CD4-positive, alpha-beta T cell (primary cell): Measurements from ENCODE around the gene ESF1. TPM values are rescaled to one million over a fixed set of nuclear protein-coding genes. Genes with fewer than 3 reads are reported as not detected.

ENCODE experiments used
- ATAC-seq: fragments of 200-7000 bp; cut with Tn5 transposase; one replicate; pipeline ENCODE4 v1.10.0; 2022; ENCODE audit warnings: mild to moderate bottlenecking; ENCODE audit not compliant: poor library complexity
- CTCF ChIA-PET: fragments of 350-600 bp; sonication (Branson Sonifier 250); formaldehyde crosslinking; loops from one replicate; lab custom pipeline; 2021; ENCODE audit warnings: antibody characterized with exemption, inconsistent platforms; lab: Charles Lee
- POLR2A ChIA-PET: fragments of 350-600 bp; sonication (Branson Sonifier 250); formaldehyde crosslinking; loops from one replicate; lab custom pipeline; 2021; ENCODE audit warnings: antibody characterized with exemption, inconsistent platforms; lab: Charles Lee
- DNase-seq, 14 experiments: peaks; one replicate each; pipeline ENCODE4 v3.0.0-alpha.2; 2013 to 2020; ENCODE audit warnings: mixed read lengths in 2 of 14
- H3K27ac ChIP-seq, 2 donors: one replicate each; pipeline versions ENCODE4 v1.5.1 to v1.7.0; 2013; ENCODE audit warnings: low read length in 2 of 2, low read depth in 1 of 2, mild to moderate bottlenecking in 1 of 2
- H3K27me3 ChIP-seq, 2 experiments: 1 replicate in 1 of 2; 2 replicates in 1 of 2; pipeline versions ENCODE4 v1.6.1 to v1.7.0; 2013; ENCODE audit warnings: low read length in 2 of 2, control low read depth in 1 of 2, mild to moderate bottlenecking in 1 of 2, moderate library complexity in 1 of 2; ENCODE audit not compliant: insufficient read depth in 2 of 2, control insufficient read depth in 1 of 2
- H3K36me3 ChIP-seq: one replicate; pipeline ENCODE4 v1.6.1; 2013; ENCODE audit warnings: low read length, control low read depth; ENCODE audit not compliant: insufficient read depth
- H3K4me1 ChIP-seq: one replicate; pipeline ENCODE4 v1.6.1; 2013; ENCODE audit warnings: low read length, control low read depth; ENCODE audit not compliant: insufficient read depth
- H3K4me3 ChIP-seq: one replicate; pipeline ENCODE4 v1.5.1; 2013; ENCODE audit warnings: mild to moderate bottlenecking, low read length, moderate library complexity
- H3K9me3 ChIP-seq, 2 experiments: 1 replicate in 1 of 2; 2 replicates in 1 of 2; pipeline versions ENCODE4 v1.6.1 to v1.7.0; 2013; ENCODE audit warnings: low read length in 2 of 2, mild to moderate bottlenecking in 2 of 2, control low read depth in 1 of 2, moderate library complexity in 1 of 2; ENCODE audit not compliant: control insufficient read depth in 1 of 2, insufficient read depth in 1 of 2
- H3K27ac Mint-ChIP-seq: one replicate; pipeline ENCODE4 v1.8.0; 2020; ENCODE audit warnings: mixed read lengths
- H3K27me3 Mint-ChIP-seq: one replicate; pipeline ENCODE4 v1.8.0; 2021; ENCODE audit warnings: mixed read lengths
- H3K36me3 Mint-ChIP-seq: one replicate; pipeline ENCODE4 v1.8.0; 2021; ENCODE audit warnings: low read depth, mixed read lengths
- H3K4me1 Mint-ChIP-seq: one replicate; pipeline ENCODE4 v1.8.0; 2021; ENCODE audit warnings: low read depth, mixed read lengths
- H3K4me3 Mint-ChIP-seq: one replicate; pipeline ENCODE4 v1.8.0; 2020; ENCODE audit warnings: mild to moderate bottlenecking, mixed read lengths
- H3K9me3 Mint-ChIP-seq: one replicate; pipeline ENCODE4 v1.8.0; 2020; ENCODE audit warnings: mixed read lengths
- intact Hi-C, 2 experiments: fragments of 100-400 bp; cut with DNase I in 1 of 2; cut with micrococcal nuclease in 1 of 2; formaldehyde crosslinking; loops; one replicate each; pipeline versions ENCODE4 v1.15.1 to v1.9.0; 2023 to 2025; cut with DNase I, micrococcal nuclease
- total RNA-seq, 174 experiments: library from RNA in 2 of 174; stranded (reverse) in 2 of 174; gene quantifications; one replicate each; pipeline ENCODE4 v1.2.3 and lab custom pipeline; 2021 to 2026
- TF ChIP-seq, protein P1 (sequence below): fragments of 200-600 bp; IDR thresholded peaks from one replicate; pipeline ENCODE4 v1.8.0; 2022; ENCODE audit warnings: antibody characterized with exemption, mild to moderate bottlenecking

The ESF1 gene
- total RNA-seq, 2 experiments from 2014 or later, result 6.9 to 7.1 TPM

- no peaks in the 10 kb centered on the region for H3K27me3 ChIP-seq
- peaks cover 75% of the 10 kb centered on the region for H3K36me3 ChIP-seq
- ATAC-seq (no peak), DNase-seq (no peak)
- no peak overlapping the region for H3K4me3 Mint-ChIP-seq
- no peak overlapping the region for H3K4me3 ChIP-seq
- no peaks in the 10 kb centered on the region for H3K4me1 ChIP-seq
- H3K9me3 Mint-ChIP-seq, result no peaks in the 10 kb centered on the region
- H3K36me3 Mint-ChIP-seq, result peaks cover 29% of the 10 kb centered on the region
- ChIA-PET POLR2A (no interaction called here), CTCF (no interaction called here)
- no peaks in the 10 kb centered on the region for H3K4me1 Mint-ChIP-seq
- intact Hi-C loops, result no loop called here
- no peak overlapping the region for H3K27ac ChIP-seq
- no peaks in the 10 kb centered on the region for H3K27me3 Mint-ChIP-seq
- no peaks in the 10 kb centered on the region for H3K9me3 ChIP-seq
- no peak overlapping the region for H3K27ac Mint-ChIP-seq
- TF ChIP-seq, protein P1, sequence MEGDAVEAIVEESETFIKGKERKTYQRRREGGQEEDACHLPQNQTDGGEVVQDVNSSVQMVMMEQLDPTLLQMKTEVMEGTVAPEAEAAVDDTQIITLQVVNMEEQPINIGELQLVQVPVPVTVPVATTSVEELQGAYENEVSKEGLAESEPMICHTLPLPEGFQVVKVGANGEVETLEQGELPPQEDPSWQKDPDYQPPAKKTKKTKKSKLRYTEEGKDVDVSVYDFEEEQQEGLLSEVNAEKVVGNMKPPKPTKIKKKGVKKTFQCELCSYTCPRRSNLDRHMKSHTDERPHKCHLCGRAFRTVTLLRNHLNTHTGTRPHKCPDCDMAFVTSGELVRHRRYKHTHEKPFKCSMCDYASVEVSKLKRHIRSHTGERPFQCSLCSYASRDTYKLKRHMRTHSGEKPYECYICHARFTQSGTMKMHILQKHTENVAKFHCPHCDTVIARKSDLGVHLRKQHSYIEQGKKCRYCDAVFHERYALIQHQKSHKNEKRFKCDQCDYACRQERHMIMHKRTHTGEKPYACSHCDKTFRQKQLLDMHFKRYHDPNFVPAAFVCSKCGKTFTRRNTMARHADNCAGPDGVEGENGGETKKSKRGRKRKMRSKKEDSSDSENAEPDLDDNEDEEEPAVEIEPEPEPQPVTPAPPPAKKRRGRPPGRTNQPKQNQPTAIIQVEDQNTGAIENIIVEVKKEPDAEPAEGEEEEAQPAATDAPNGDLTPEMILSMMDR, result no peak
Measured at GRCh38 chr20:13810446-13810845, 25.7 kb upstream of the ESF1 start.

- DNase-seq, result no peak
- Mint-ChIP-seq H3K4me3 (no peak overlapping the region), H3K27ac (no peak overlapping the region), H3K4me1 (no peaks in the 10 kb centered on the region), H3K9me3 (no peaks in the 10 kb centered on the region), H3K27me3 (no peaks in the 10 kb centered on the region), H3K36me3 (peaks cover 27% of the 10 kb centered on the region)
- intact Hi-C loops, result no loop called here
- ChIA-PET POLR2A (no interaction called here), CTCF (no interaction called here)
- H3K36me3 ChIP-seq, result peaks cover 70% of the 10 kb centered on the region
- H3K4me3 ChIP-seq, result no peak overlapping the region
- H3K9me3 ChIP-seq, result no peaks in the 10 kb centered on the region
- H3K27me3 ChIP-seq, result no peaks in the 10 kb centered on the region
- no peak overlapping the region for H3K27ac ChIP-seq
- no peaks in the 10 kb centered on the region for H3K4me1 ChIP-seq
- ATAC-seq, result no peak
- TF ChIP-seq, protein P1, result no peak
Measured at GRCh38 chr20:13809855-13810254, 25.1 kb upstream of the ESF1 start.

- no peaks in the 10 kb centered on the region for H3K9me3 ChIP-seq
- Mint-ChIP-seq H3K9me3 (no peaks in the 10 kb centered on the region), H3K4me1 (no peaks in the 10 kb centered on the region), H3K27ac (no peak overlapping the region), H3K27me3 (no peaks in the 10 kb centered on the region), H3K36me3 (peaks cover 27% of the 10 kb centered on the region), H3K4me3 (no peak overlapping the region)
- ATAC-seq (no peak), DNase-seq (no peak)
- H3K27ac ChIP-seq, result no peak overlapping the region
- TF ChIP-seq, protein P1, result no peak
- H3K4me1 ChIP-seq, result no peaks in the 10 kb centered on the region
- POLR2A ChIA-PET, result no interaction called here
- H3K27me3 ChIP-seq, result no peaks in the 10 kb centered on the region
- intact Hi-C loops, result no loop called here
- CTCF ChIA-PET, result no interaction called here
- H3K36me3 ChIP-seq, result peaks cover 69% of the 10 kb centered on the region
- H3K4me3 ChIP-seq, result no peak overlapping the region
Measured at GRCh38 chr20:13809373-13809772, 24.7 kb upstream of the ESF1 start.
